Keratinocyte (primary cell): ENCODE data around the gene SLIT3. TPM values are rescaled to one million over a fixed set of nuclear protein-coding genes. Genes with fewer than 3 reads are reported as not detected.

Source experiments
- DNase-seq: peaks from one replicate; pipeline ENCODE4 v3.0.0-alpha.2; 2011; ENCODE audit warnings: low read depth, missing footprints, low spot score
- FAIRE-seq: peaks from 2 replicates; lab custom pipeline; 2011; peaks lifted over from hg19 to GRCh38; lab: Jason Lieb, UNC
- H2AFZ ChIP-seq: 2 replicates; pipeline ENCODE4 v1.6.0; 2012; ENCODE audit warnings: low read length, control low read depth, inconsistent platforms; ENCODE audit not compliant: control insufficient read depth
- H3K27ac ChIP-seq: 2 replicates; pipeline ENCODE4 v1.5.1; 2011; ENCODE audit warnings: low read length; ENCODE audit not compliant: control insufficient read depth, insufficient read depth
- H3K27me3 ChIP-seq: 3 replicates; pipeline ENCODE4 v1.6.0; 2011; ENCODE audit warnings: low read length; ENCODE audit not compliant: control insufficient read depth, insufficient read depth; ENCODE audit errors: extremely low read depth
- H3K36me3 ChIP-seq, 2 experiments: 2 replicates in 1 of 2; 3 replicates in 1 of 2; pipeline ENCODE4 v1.5.1; 2011; ENCODE audit warnings: low read length in 2 of 2, mild to moderate bottlenecking in 1 of 2; ENCODE audit not compliant: control insufficient read depth in 2 of 2, insufficient read depth in 2 of 2; ENCODE audit errors: extremely low read depth in 1 of 2
- H3K4me1 ChIP-seq: 3 replicates; pipeline ENCODE4 v1.5.1; 2011; ENCODE audit warnings: low read length; ENCODE audit not compliant: control insufficient read depth, insufficient read depth; ENCODE audit errors: extremely low read depth
- H3K4me2 ChIP-seq: 3 replicates; pipeline ENCODE4 v1.6.0; 2011; ENCODE audit warnings: low read depth, low read length; ENCODE audit not compliant: control insufficient read depth, insufficient read depth; ENCODE audit errors: extremely low read depth
- H3K4me3 ChIP-seq, 3 experiments: fragments of 200-600 bp in 1 of 3; sonication (generic) in 1 of 3; 2 replicates in 2 of 3; 3 replicates in 1 of 3; pipeline ENCODE4 v1.5.1; 2011 to 2016; ENCODE audit warnings: low read length in 3 of 3, mild to moderate bottlenecking in 3 of 3, control low read depth in 2 of 3, inconsistent platforms in 1 of 3, low read depth in 1 of 3, mixed read lengths in 1 of 3, mixed run types in 1 of 3, moderate library complexity in 1 of 3; ENCODE audit not compliant: control insufficient read depth in 2 of 3, insufficient read depth in 2 of 3; ENCODE audit errors: extremely low read depth in 1 of 3
- H3K79me2 ChIP-seq: 2 replicates; pipeline ENCODE4 v1.6.0; 2012; ENCODE audit warnings: low read length; ENCODE audit not compliant: control insufficient read depth, insufficient read depth
- H3K9ac ChIP-seq: 3 replicates; pipeline ENCODE4 v1.6.0; 2011; ENCODE audit warnings: low read length; ENCODE audit not compliant: control insufficient read depth, insufficient read depth; ENCODE audit errors: extremely low read depth
- H3K9me1 ChIP-seq: 3 replicates; pipeline ENCODE4 v1.6.0; 2011; ENCODE audit warnings: low read length; ENCODE audit not compliant: control insufficient read depth, insufficient read depth; ENCODE audit errors: extremely low read depth
- H3K9me3 ChIP-seq: 2 replicates; pipeline ENCODE4 v1.5.1; 2012; ENCODE audit warnings: low read depth, low read length; ENCODE audit not compliant: control insufficient read depth
- H4K20me1 ChIP-seq: 3 replicates; pipeline ENCODE4 v1.6.0; 2011; ENCODE audit warnings: low read length; ENCODE audit not compliant: control insufficient read depth, insufficient read depth; ENCODE audit errors: extremely low read depth
- EZH2 ChIP-seq: IDR thresholded peaks from one replicate; pipeline ENCODE4 v1.6.1; 2012; ENCODE audit warnings: inconsistent platforms, mild to moderate bottlenecking, low read length, moderate library complexity
- dilution Hi-C: fragments of 300-500 bp; cut with MboI; formaldehyde crosslinking; loops from one replicate; pipeline ENCODE4 v1.7.0; 2020; ENCODE audit warnings: low sequenced_read_pairs; ENCODE audit not compliant: extremely low pct_ligation_motif_present
- polyA plus RNA-seq, 5 experiments: library from polyadenylated mRNA; depleted of rRNA in 3 of 5; stranded (reverse) in 3 of 5; stranded (forward) in 1 of 5; unstranded in 1 of 5; fragments of >200 nt; gene quantifications; 1 replicate in 1 of 5; 2 replicates in 3 of 5; 3 replicates in 1 of 5; pipeline versions ENCODE4 v1.2.1 to v1.2.3, GENCODE V29; 2011 to 2012; ENCODE audit warnings: missing spikeins in 2 of 5, low read depth in 1 of 5, low replicate concordance in 1 of 5
- TF ChIP-seq, protein P1 (sequence below), 3 experiments: IDR thresholded peaks in 1 of 3; conservative IDR thresholded peaks in 1 of 3; optimal IDR thresholded peaks in 1 of 3; 2 replicates in 2 of 3; 3 replicates in 1 of 3; pipeline versions ENCODE3 to v1.5.1; 2011; ENCODE audit warnings: low read length in 3 of 3, mild to moderate bottlenecking in 3 of 3, moderate library complexity in 2 of 3, control low read depth in 1 of 3, inconsistent platforms in 1 of 3; ENCODE audit not compliant: insufficient read depth in 2 of 3; ENCODE audit errors: extremely low read depth in 1 of 3

Gene SLIT3
- polyA plus RNA-seq, 1 donor (not counting 4 experiments of a cell fraction or from before 2014, with no cell fraction given) = 2.4 TPM

- no peaks in the 10 kb centered on the region for H4K20me1 ChIP-seq
- no peak for FAIRE-seq
Measured at GRCh38 chr5:168614661-168615060, 686.3 kb downstream of the SLIT3 start.

DNA sequence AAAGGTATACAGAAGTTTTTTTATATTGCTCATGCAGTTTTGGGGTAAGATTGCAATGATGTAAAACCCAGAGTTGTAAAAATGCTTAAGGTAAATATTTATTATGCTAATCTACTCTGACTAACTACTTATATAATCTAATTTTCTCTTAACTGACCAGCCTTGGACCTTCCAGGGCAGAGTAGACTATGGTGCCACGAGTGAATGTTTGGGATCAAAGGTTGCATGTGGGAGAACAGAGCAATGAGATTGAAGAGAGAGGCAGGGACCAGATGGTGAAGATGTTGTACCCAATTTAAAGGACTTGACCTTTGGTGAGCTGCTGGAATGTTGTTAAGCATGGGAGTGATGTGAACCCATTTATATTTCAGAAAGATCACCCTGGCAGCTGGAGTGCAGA is 686.9 kb downstream of the SLIT3 start:
- dilution Hi-C loops = no loop called here

More at GRCh38 chr5:168614661-168615060, 686.3 kb downstream of the SLIT3 start:
- Histone ChIP-seq H3K9ac (no peak overlapping the region), H3K27me3 (no peaks in the 10 kb centered on the region), H3K9me1 (no peaks in the 10 kb centered on the region), H3K27ac (no peak overlapping the region), H3K4me2 (no peak overlapping the region), H3K79me2 (no peaks in the 10 kb centered on the region), H3K36me3 (no peaks in the 10 kb centered on the region), H3K4me3 (no peak overlapping the region), H2AFZ (no peak overlapping the region), H3K9me3 (no peaks in the 10 kb centered on the region), H3K4me1 (no peaks in the 10 kb centered on the region)
- dilution Hi-C loops = no loop called here
- DNase-seq = no peak
- TF ChIP-seq, protein P1, sequence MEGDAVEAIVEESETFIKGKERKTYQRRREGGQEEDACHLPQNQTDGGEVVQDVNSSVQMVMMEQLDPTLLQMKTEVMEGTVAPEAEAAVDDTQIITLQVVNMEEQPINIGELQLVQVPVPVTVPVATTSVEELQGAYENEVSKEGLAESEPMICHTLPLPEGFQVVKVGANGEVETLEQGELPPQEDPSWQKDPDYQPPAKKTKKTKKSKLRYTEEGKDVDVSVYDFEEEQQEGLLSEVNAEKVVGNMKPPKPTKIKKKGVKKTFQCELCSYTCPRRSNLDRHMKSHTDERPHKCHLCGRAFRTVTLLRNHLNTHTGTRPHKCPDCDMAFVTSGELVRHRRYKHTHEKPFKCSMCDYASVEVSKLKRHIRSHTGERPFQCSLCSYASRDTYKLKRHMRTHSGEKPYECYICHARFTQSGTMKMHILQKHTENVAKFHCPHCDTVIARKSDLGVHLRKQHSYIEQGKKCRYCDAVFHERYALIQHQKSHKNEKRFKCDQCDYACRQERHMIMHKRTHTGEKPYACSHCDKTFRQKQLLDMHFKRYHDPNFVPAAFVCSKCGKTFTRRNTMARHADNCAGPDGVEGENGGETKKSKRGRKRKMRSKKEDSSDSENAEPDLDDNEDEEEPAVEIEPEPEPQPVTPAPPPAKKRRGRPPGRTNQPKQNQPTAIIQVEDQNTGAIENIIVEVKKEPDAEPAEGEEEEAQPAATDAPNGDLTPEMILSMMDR (optimal IDR thresholded peaks at IDR 0.05 in 1 of 3, IDR thresholded peaks at IDR 0.05 in 1 of 3, conservative IDR thresholded peaks at IDR 0.05 in 1 of 3; ENCODE audit: extremely low read depth in 1 of 3, insufficient read depth in 2 of 3, low read length in 3 of 3) = no peak
- no peak for TF ChIP-seq EZH2

More for the DNA sequence above, 686.9 kb downstream of the SLIT3 start:
- Histone ChIP-seq H2AFZ (no peak overlapping the region), H3K79me2 (no peaks in the 10 kb centered on the region), H3K27ac (no peak overlapping the region), H3K4me2 (no peak overlapping the region), H3K4me3 (no peak overlapping the region), H4K20me1 (no peaks in the 10 kb centered on the region), H3K36me3 (no peaks in the 10 kb centered on the region), H3K9me1 (no peaks in the 10 kb centered on the region), H3K4me1 (no peaks in the 10 kb centered on the region), H3K9ac (no peak overlapping the region), H3K27me3 (no peaks in the 10 kb centered on the region), H3K9me3 (no peaks in the 10 kb centered on the region)
- FAIRE-seq (no peak), DNase-seq (no peak)
- TF ChIP-seq, protein P1 (optimal IDR thresholded peaks at IDR 0.05 in 1 of 3, IDR thresholded peaks at IDR 0.05 in 1 of 3, conservative IDR thresholded peaks at IDR 0.05 in 1 of 3; ENCODE audit: extremely low read depth in 1 of 3, insufficient read depth in 2 of 3, low read length in 3 of 3) = no peak
- no peak for TF ChIP-seq EZH2
